HepG2 (cell line): ENCODE data around the gene IL3. TPM values are rescaled to one million over a fixed set of nuclear protein-coding genes. Genes with fewer than 3 reads are reported as not detected.

Experiments
- ATAC-seq: fragments of 200-7000 bp; cut with Tn5 transposase; 3 replicates; pipeline ENCODE4 v1.9.1; 2020; ENCODE audit warnings: mild to moderate bottlenecking, moderate library complexity
- BruUV-seq: library from RNA; stranded (reverse); fragments of 400-500 nt; replicated peaks from 2 replicates; lab custom pipeline; 2021; lab: Mats Ljungman, UMichigan
- CTCF ChIA-PET: fragments of 300-600 bp; formaldehyde crosslinking; extraction: SDS; loops from one replicate; lab custom pipeline; 2021; ENCODE audit warnings: low total read pairs, inconsistent platforms, low intra/inter-chr PET ratio; lab: Yijun Ruan, JAX
- POLR2A ChIA-PET: fragments of 350-600 bp; sonication (Branson Sonifier 250); formaldehyde crosslinking; loops from one replicate; lab custom pipeline; 2020; ENCODE audit warnings: antibody characterized with exemption, inconsistent platforms; lab: Yijun Ruan, JAX
- DNase-seq: peaks from one replicate; pipeline ENCODE4 v3.0.0-alpha.2; 2015; ENCODE audit warnings: low spot score
- FAIRE-seq: peaks from 3 replicates; lab custom pipeline; 2011; peaks lifted over from hg19 to GRCh38; lab: Jason Lieb, UNC
- H2AFZ ChIP-seq: one replicate; pipeline ENCODE4 v1.6.1; 2011; ENCODE audit warnings: low read length, inconsistent platforms
- H3K27ac ChIP-seq: fragments of 300-600 bp; 3 replicates; pipeline ENCODE4 v1.8.0; 2011; ENCODE audit warnings: mixed run types, mild to moderate bottlenecking, mixed read lengths, low read length, inconsistent platforms; ENCODE audit not compliant: insufficient read depth; ENCODE audit errors: extremely low read length
- H3K27me3 ChIP-seq, 2 experiments: fragments of 200-600 bp in 1 of 2; 2 replicates in 1 of 2; 3 replicates in 1 of 2; pipeline versions ENCODE4 v1.6.0 to v1.8.0; 2011; ENCODE audit warnings: low read length in 2 of 2, mild to moderate bottlenecking in 2 of 2, moderate library complexity in 2 of 2, inconsistent platforms in 1 of 2; ENCODE audit not compliant: insufficient read depth in 2 of 2, control insufficient read depth in 1 of 2
- H3K36me3 ChIP-seq, 2 experiments: fragments of 200-600 bp in 1 of 2; replicated peaks in 1 of 2; 2 replicates in 1 of 2; 3 replicates in 1 of 2; pipeline versions ENCODE4 v1.5.1 to v1.8.0; 2011; ENCODE audit warnings: low read length in 2 of 2, inconsistent platforms in 1 of 2; ENCODE audit not compliant: insufficient read depth in 2 of 2, control insufficient read depth in 1 of 2
- H3K4me1 ChIP-seq: 2 replicates; pipeline ENCODE4 v1.5.1; 2012; ENCODE audit warnings: low read length, inconsistent platforms; ENCODE audit not compliant: insufficient read depth
- H3K4me2 ChIP-seq: 2 replicates; pipeline ENCODE4 v1.6.0; 2011; ENCODE audit warnings: low read depth, low read length, inconsistent platforms
- H3K4me3 ChIP-seq, 3 experiments: fragments of 200-600 bp in 1 of 3; sonication (generic), shearing (Covaris generic) in 1 of 3; replicated peaks in 1 of 3; 2 replicates each; pipeline ENCODE4 v1.5.1; 2011 to 2016; ENCODE audit warnings: low read length in 3 of 3, inconsistent platforms in 2 of 3, low read depth in 2 of 3, mild to moderate bottlenecking in 2 of 3, control low read depth in 1 of 3, mixed read lengths in 1 of 3; ENCODE audit not compliant: insufficient read depth in 1 of 3
- H3K79me2 ChIP-seq: one replicate; pipeline ENCODE4 v1.6.1; 2011; ENCODE audit warnings: low read length, inconsistent platforms; ENCODE audit not compliant: insufficient read depth
- H3K9ac ChIP-seq: 2 replicates; pipeline ENCODE4 v1.6.0; 2011; ENCODE audit warnings: mild to moderate bottlenecking, low read depth, low read length, inconsistent platforms; ENCODE audit not compliant: insufficient read depth
- H3K9me3 ChIP-seq: 2 replicates; pipeline ENCODE4 v1.5.1; 2012; ENCODE audit warnings: mild to moderate bottlenecking, low read length
- H4K20me1 ChIP-seq: 2 replicates; pipeline ENCODE4 v1.6.0; 2011; ENCODE audit warnings: inconsistent platforms, mild to moderate bottlenecking, low read length, moderate library complexity; ENCODE audit not compliant: insufficient read depth
- CENPT ChIP-seq: sonication (generic); formaldehyde crosslinking; IDR thresholded peaks from 2 replicates; pipeline ENCODE4 v1.8.0; 2022; ENCODE audit warnings: low read depth, mild to moderate bottlenecking, moderate library complexity, missing genetic modification reagents
- KDM5A ChIP-seq: fragments of 200-600 bp; sonication (generic); IDR thresholded peaks from 2 replicates; pipeline ENCODE4 v1.7.0; 2018; ENCODE audit warnings: antibody characterized with exemption, mild to moderate bottlenecking, low read length, borderline replicate concordance
- NFATC3 ChIP-seq: sonication (generic); formaldehyde crosslinking; IDR thresholded peaks from 2 replicates; pipeline ENCODE4 v1.5.1; 2020; ENCODE audit warnings: mild to moderate bottlenecking, missing genetic modification reagents
- PCBP2 ChIP-seq: fragments of 200-400 bp; formaldehyde crosslinking; optimal IDR thresholded peaks from 2 replicates; pipeline ENCODE3; 2018; ENCODE audit warnings: low read length, low read depth; ENCODE audit not compliant: poor library complexity, severe bottlenecking
- ZNF326 ChIP-seq: sonication (generic); formaldehyde crosslinking; IDR thresholded peaks from 2 replicates; pipeline ENCODE4 v1.4.0; 2020; ENCODE audit warnings: missing genetic modification reagents, borderline replicate concordance
- ZNF558 ChIP-seq: sonication (generic); formaldehyde crosslinking; IDR thresholded peaks from 2 replicates; pipeline ENCODE4 v1.9.0; 2022; ENCODE audit warnings: mild to moderate bottlenecking, missing genetic modification reagents, borderline replicate concordance
- ZNF589 ChIP-seq: sonication (generic); formaldehyde crosslinking; conservative IDR thresholded peaks from 2 replicates; pipeline ENCODE4 v1.8.0; 2022; ENCODE audit warnings: mild to moderate bottlenecking, moderate library complexity, missing genetic modification reagents
- ZNF674 ChIP-seq: sonication (generic); formaldehyde crosslinking; IDR thresholded peaks from 2 replicates; pipeline ENCODE4 v1.5.0; 2020; ENCODE audit warnings: low read depth, mild to moderate bottlenecking, missing genetic modification reagents
- WGBS: methylation state at CpG from one replicate; pipeline ENCODE4 v1.1.6; 2017; ENCODE audit warnings: low lambda C conversion rate; 5-methylcytosine and 5-hydroxymethylcytosine counted together
- in situ Hi-C: cut with HindIII; loops from 2 replicates; pipeline ENCODE4 v1.10.0; 2017; ENCODE audit warnings: low pct_unique_long_range_greater_than_20kb; ENCODE audit not compliant: extremely low pct_ligation_motif_present
- intact Hi-C: fragments of 100-400 bp; cut with micrococcal nuclease; formaldehyde crosslinking; loops from one replicate; pipeline ENCODE4 v1.10.0; 2022; ENCODE audit not compliant: unreplicated experiment
- polyA plus RNA-seq, 8 experiments: library from polyadenylated mRNA; depleted of rRNA in 3 of 8; stranded (reverse) in 7 of 8; unstranded in 1 of 8; fragments of >200 nt; fragmentation: Illumina TruSeq in 4 of 8; extraction: Trizol in 4 of 8; gene quantifications; 2 replicates each; pipeline versions ENCODE4 v1.2.1 to v1.2.3, GENCODE V29; 2011 to 2016; ENCODE audit warnings: low read depth in 4 of 8, missing spikeins in 1 of 8, mixed read lengths in 1 of 8; ENCODE audit not compliant: insufficient read depth in 1 of 8
- total RNA-seq, 5 experiments: library from RNA; depleted of rRNA; stranded (reverse); fragments of >200 nt; fragmentation: Illumina TruSeq; extraction: Trizol; gene quantifications; 2 replicates each; pipeline ENCODE4 v1.2.3, GENCODE V29; 2016; ENCODE audit warnings: low read depth in 1 of 5
- TF ChIP-seq, protein P1 (sequence below): sonication (generic); formaldehyde crosslinking; IDR thresholded peaks from 2 replicates; pipeline ENCODE4 v1.5.0; 2020; ENCODE audit warnings: mild to moderate bottlenecking, missing genetic modification reagents
- TF ChIP-seq, protein P2 (sequence below): sonication (generic); formaldehyde crosslinking; IDR thresholded peaks from 2 replicates; pipeline ENCODE4 v1.8.0; 2022; ENCODE audit warnings: low read depth, missing genetic modification reagents
- TF ChIP-seq, protein P3 (sequence below), 2 experiments: sonication (generic) in 1 of 2; formaldehyde crosslinking in 1 of 2; IDR thresholded peaks; 2 replicates each; pipeline versions ENCODE4 v1.4.0 to v1.6.1; 2018 to 2020; ENCODE audit warnings: missing genetic modification reagents in 2 of 2, borderline replicate concordance in 1 of 2, low read depth in 1 of 2, mild to moderate bottlenecking in 1 of 2, missing biosample characterization in 1 of 2

Gene IL3
- total and polyA plus RNA-seq, 2 of the 13 experiments (the other 11 are each of a cell fraction or from before 2014, with no cell fraction given), result not detected

DNA sequence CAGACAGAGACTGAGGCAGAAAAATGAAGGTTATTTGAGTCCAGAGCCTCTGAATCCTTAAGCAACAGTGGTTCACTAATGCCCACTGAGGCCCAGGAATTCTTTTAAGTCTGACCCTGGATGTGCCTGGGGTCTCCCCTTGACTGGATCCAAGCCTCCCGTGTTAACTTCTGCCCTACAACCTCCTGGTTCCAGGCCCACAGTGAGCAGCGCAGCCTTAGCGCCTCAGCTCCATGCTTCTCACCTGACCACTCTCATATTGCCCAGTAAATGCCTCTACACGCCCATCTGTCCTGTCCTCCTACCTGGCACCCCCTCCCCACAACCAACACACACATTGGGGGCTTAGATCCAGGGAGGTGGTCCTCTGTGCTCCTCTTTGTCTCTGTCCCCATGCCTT lies 6.4 kb downstream of the IL3 start:
- H3K4me2 ChIP-seq, result no peak overlapping the region
- intact Hi-C loops, result loop anchor here (5.0 kb wide), 1 partner anchor 110 kb away; no protein-coding TSS in a partner anchor
- TF ChIP-seq, protein P1, sequence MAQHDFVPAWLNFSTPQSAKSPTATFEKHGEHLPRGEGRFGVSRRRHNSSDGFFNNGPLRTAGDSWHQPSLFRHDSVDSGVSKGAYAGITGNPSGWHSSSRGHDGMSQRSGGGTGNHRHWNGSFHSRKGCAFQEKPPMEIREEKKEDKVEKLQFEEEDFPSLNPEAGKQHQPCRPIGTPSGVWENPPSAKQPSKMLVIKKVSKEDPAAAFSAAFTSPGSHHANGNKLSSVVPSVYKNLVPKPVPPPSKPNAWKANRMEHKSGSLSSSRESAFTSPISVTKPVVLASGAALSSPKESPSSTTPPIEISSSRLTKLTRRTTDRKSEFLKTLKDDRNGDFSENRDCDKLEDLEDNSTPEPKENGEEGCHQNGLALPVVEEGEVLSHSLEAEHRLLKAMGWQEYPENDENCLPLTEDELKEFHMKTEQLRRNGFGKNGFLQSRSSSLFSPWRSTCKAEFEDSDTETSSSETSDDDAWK (CRISPR knock-in tag), result no peak
- TF ChIP-seq ZNF674 (CRISPR knock-in tag) (no peak), ZNF558 (CRISPR knock-in tag) (no peak), ZNF326 (CRISPR knock-in tag) (no peak), PCBP2 (no peak), NFATC3 (CRISPR knock-in tag) (no peak), ZNF589 (CRISPR knock-in tag) (no peak), CENPT (CRISPR knock-in tag) (no peak), KDM5A (no peak)
- TF ChIP-seq, protein P2, sequence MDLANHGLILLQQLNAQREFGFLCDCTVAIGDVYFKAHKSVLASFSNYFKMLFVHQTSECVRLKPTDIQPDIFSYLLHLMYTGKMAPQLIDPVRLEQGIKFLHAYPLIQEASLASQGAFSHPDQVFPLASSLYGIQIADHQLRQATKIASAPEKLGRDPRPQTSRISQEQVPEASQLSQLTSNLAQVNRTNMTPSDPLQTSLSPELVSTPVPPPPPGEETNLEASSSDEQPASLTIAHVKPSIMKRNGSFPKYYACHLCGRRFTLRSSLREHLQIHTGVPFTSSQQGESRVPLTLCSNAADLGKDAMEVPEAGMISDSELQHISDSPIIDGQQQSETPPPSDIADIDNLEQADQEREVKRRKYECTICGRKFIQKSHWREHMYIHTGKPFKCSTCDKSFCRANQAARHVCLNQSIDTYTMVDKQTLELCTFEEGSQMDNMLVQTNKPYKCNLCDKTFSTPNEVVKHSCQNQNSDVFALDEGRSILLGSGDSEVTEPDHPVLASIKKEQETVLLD (CRISPR knock-in tag), result no peak
- TF ChIP-seq, protein P3, sequence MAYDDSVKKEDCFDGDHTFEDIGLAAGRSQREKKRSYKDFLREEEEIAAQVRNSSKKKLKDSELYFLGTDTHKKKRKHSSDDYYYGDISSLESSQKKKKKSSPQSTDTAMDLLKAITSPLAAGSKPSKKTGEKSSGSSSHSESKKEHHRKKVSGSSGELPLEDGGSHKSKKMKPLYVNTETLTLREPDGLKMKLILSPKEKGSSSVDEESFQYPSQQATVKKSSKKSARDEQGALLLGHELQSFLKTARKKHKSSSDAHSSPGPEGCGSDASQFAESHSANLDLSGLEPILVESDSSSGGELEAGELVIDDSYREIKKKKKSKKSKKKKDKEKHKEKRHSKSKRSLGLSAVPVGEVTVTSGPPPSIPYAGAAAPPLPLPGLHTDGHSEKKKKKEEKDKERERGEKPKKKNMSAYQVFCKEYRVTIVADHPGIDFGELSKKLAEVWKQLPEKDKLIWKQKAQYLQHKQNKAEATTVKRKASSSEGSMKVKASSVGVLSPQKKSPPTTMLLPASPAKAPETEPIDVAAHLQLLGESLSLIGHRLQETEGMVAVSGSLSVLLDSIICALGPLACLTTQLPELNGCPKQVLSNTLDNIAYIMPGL (CRISPR knock-in tag; IDR thresholded peaks at IDR 0.05; ENCODE audit: borderline replicate concordance in 1 of 2, low read depth in 1 of 2), result no peak
- TF ChIP-seq, all 625 proteins: peak for 0
- ATAC-seq (no peak), FAIRE-seq (no peak), DNase-seq (no peak)
- Histone ChIP-seq H3K36me3 (no peaks in the 10 kb centered on the region), H3K4me3 (no peak overlapping the region), H3K27ac (no peak overlapping the region), H3K79me2 (no peaks in the 10 kb centered on the region), H3K27me3 (peaks cover 7 to 45% of the 10 kb centered on the region in 2 experiments; a peak in 3 of 5 replicates), H4K20me1 (no peaks in the 10 kb centered on the region), H3K9ac (no peak overlapping the region), H2AFZ (no peak overlapping the region), H3K9me3 (no peaks in the 10 kb centered on the region), H3K4me1 (peaks cover 12% of the 10 kb centered on the region)
- ChIA-PET CTCF (no interaction called here), POLR2A (no interaction called here)
- no TSS peak for BruUV-seq
- WGBS, result 0% methylated on average over 1 of the region's 4 CpGs
- in situ Hi-C loops, result no loop called here
